IMR-90 (cell line): ENCODE measurements around the gene UNK. TPM values are rescaled to one million over a fixed set of nuclear protein-coding genes. Genes with fewer than 3 reads are reported as not detected.

ENCODE experiments used
- ATAC-seq: fragments of 200-7000 bp; cut with Tn5 transposase; 2 replicates; pipeline ENCODE4 v1.9.1; 2020; ENCODE audit warnings: low read depth, mild to moderate bottlenecking, moderate library complexity
- BruUV-seq: library from RNA; stranded (reverse); fragments of 400-500 nt; replicated peaks from 2 replicates; lab custom pipeline; 2021; lab: Mats Ljungman, UMichigan
- CTCF ChIA-PET: fragments of 300-600 bp; formaldehyde crosslinking; extraction: SDS; loops from one replicate; lab custom pipeline; 2021; ENCODE audit warnings: antibody characterized with exemption; lab: Yijun Ruan, JAX
- POLR2A ChIA-PET: fragments of 300-600 bp; sonication (Branson Sonifier 250); formaldehyde crosslinking; loops from one replicate; lab custom pipeline; 2022; ENCODE audit warnings: antibody characterized with exemption; ENCODE audit not compliant: unreplicated experiment; lab: Charles Lee
- DNase-seq: peaks from one replicate; pipeline ENCODE4 v3.0.0; 2013
- H2AFZ ChIP-seq: replicated peaks from 2 replicates; pipeline ENCODE3; 2013; ENCODE audit warnings: low read length, mild to moderate bottlenecking; ENCODE audit not compliant: poor library complexity
- H2AK5ac ChIP-seq: 2 replicates; pipeline ENCODE4 v1.6.1; 2013; ENCODE audit warnings: low read depth, low read length, inconsistent platforms
- H2AK9ac ChIP-seq: replicated peaks from 2 replicates; pipeline ENCODE3; 2013; ENCODE audit warnings: mild to moderate bottlenecking, low read depth, low read length, moderate library complexity; ENCODE audit not compliant: poor library complexity
- H2BK120ac ChIP-seq: 2 replicates; pipeline ENCODE4 v1.6.1; 2013; ENCODE audit warnings: low read depth, low read length, inconsistent platforms
- H2BK15ac ChIP-seq: 3 replicates; pipeline ENCODE4 v1.6.1; 2013; ENCODE audit warnings: low read depth, low read length, inconsistent platforms
- H2BK20ac ChIP-seq: 2 replicates; pipeline ENCODE4 v1.6.1; 2013; ENCODE audit warnings: low read depth, mild to moderate bottlenecking, inconsistent platforms, low read length, moderate library complexity
- H2BK5ac ChIP-seq: 2 replicates; pipeline ENCODE4 v1.6.1; 2013; ENCODE audit warnings: mild to moderate bottlenecking, low read depth, low read length, inconsistent platforms; ENCODE audit not compliant: poor library complexity, severe bottlenecking
- H3K14ac ChIP-seq: replicated peaks from 2 replicates; pipeline ENCODE4 v1.6.1; 2013; ENCODE audit warnings: low read depth, low read length, inconsistent platforms
- H3K18ac ChIP-seq: 2 replicates; pipeline ENCODE4 v1.6.1; 2013; ENCODE audit warnings: low read depth, low read length, control low read depth
- H3K23ac ChIP-seq: 2 replicates; pipeline ENCODE4 v1.6.1; 2013; ENCODE audit warnings: low read depth, low read length, inconsistent platforms
- H3K27ac ChIP-seq: 2 replicates; pipeline ENCODE4 v1.5.1; 2013; ENCODE audit warnings: mild to moderate bottlenecking, control low read depth, low read length; ENCODE audit not compliant: insufficient read depth
- H3K27me3 ChIP-seq: 2 replicates; pipeline ENCODE4 v1.6.1; 2013; ENCODE audit warnings: low read length; ENCODE audit not compliant: control insufficient read depth, insufficient read depth
- H3K36me3 ChIP-seq: 2 replicates; pipeline ENCODE4 v1.6.1; 2013; ENCODE audit warnings: low read length, mixed read lengths; ENCODE audit not compliant: control insufficient read depth, insufficient read depth
- H3K4ac ChIP-seq: 2 replicates; pipeline ENCODE4 v1.6.1; 2013; ENCODE audit warnings: low read depth, low read length, inconsistent platforms
- H3K4me1 ChIP-seq: 2 replicates; pipeline ENCODE4 v1.6.1; 2013; ENCODE audit warnings: low read length, mixed read lengths; ENCODE audit not compliant: control insufficient read depth, insufficient read depth
- H3K4me2 ChIP-seq: 2 replicates; pipeline ENCODE4 v1.6.1; 2013; ENCODE audit warnings: low read depth, mild to moderate bottlenecking, control low read depth, low read length, moderate library complexity
- H3K4me3 ChIP-seq: 2 replicates; pipeline ENCODE4 v1.5.1; 2013; ENCODE audit warnings: low read depth, mild to moderate bottlenecking, control low read depth, low read length, moderate library complexity; ENCODE audit not compliant: insufficient read depth
- H3K56ac ChIP-seq: 2 replicates; pipeline ENCODE4 v1.6.1; 2013; ENCODE audit warnings: low read length, inconsistent platforms; ENCODE audit not compliant: insufficient read depth; ENCODE audit errors: extremely low read depth
- H3K79me1 ChIP-seq, 2 experiments: 2 replicates each; pipeline ENCODE4 v1.6.1; 2013; ENCODE audit warnings: low read length in 2 of 2, inconsistent platforms in 1 of 2, low read depth in 1 of 2
- H3K9ac ChIP-seq: 2 replicates; pipeline ENCODE4 v1.6.1; 2013; ENCODE audit warnings: low read depth, low read length, control low read depth
- H3K9me1 ChIP-seq: 2 replicates; pipeline ENCODE4 v1.6.1; 2013; ENCODE audit warnings: low read length, inconsistent platforms; ENCODE audit not compliant: insufficient read depth
- H3K9me3 ChIP-seq: 2 replicates; pipeline ENCODE4 v1.6.1; 2013; ENCODE audit warnings: low read length; ENCODE audit not compliant: control insufficient read depth, insufficient read depth
- H4K20me1 ChIP-seq: 2 replicates; pipeline ENCODE4 v1.6.1; 2013; ENCODE audit warnings: low read length, inconsistent platforms; ENCODE audit not compliant: insufficient read depth
- H4K5ac ChIP-seq: 2 replicates; pipeline ENCODE4 v1.6.1; 2013; ENCODE audit warnings: mild to moderate bottlenecking, low read depth, low read length, control low read depth
- H4K8ac ChIP-seq, 2 experiments: 2 replicates each; pipeline ENCODE4 v1.6.1; 2013; ENCODE audit warnings: low read depth in 2 of 2, low read length in 2 of 2, control low read depth in 1 of 2, inconsistent platforms in 1 of 2
- H4K91ac ChIP-seq: 2 replicates; pipeline ENCODE4 v1.6.1; 2013; ENCODE audit warnings: low read depth, low read length, inconsistent platforms; ENCODE audit not compliant: insufficient read depth
- BHLHE40 ChIP-seq: fragments of 150-350 bp; IDR thresholded peaks from 2 replicates; pipeline ENCODE4 v1.6.1; 2016; ENCODE audit warnings: mild to moderate bottlenecking, low read depth, low read length
- RAD21 ChIP-seq: IDR thresholded peaks from 2 replicates; pipeline ENCODE4 v1.6.1; 2012; ENCODE audit warnings: low read length, improper control_type of control experiment
- RCOR1 ChIP-seq: IDR thresholded peaks from 2 replicates; pipeline ENCODE4 v1.6.1; 2012; ENCODE audit warnings: mild to moderate bottlenecking, low read length, improper control_type of control experiment; ENCODE audit not compliant: insufficient replicate concordance
- SMC3 ChIP-seq: fragments of 150-350 bp; IDR thresholded peaks from 2 replicates; pipeline ENCODE4 v1.6.1; 2016; ENCODE audit warnings: low read depth, mild to moderate bottlenecking, antibody characterized with exemption, low read length, moderate library complexity
- WGBS, 2 experiments: methylation state at CpG; one replicate each; pipeline versions ENCODE4 v1.1.5 to v1.1.7; 2013; ENCODE audit warnings: missing lambda C conversion rate in 2 of 2; ENCODE audit not compliant: insufficient read length in 1 of 2; ENCODE audit errors: extremely low coverage in 2 of 2; 5-methylcytosine and 5-hydroxymethylcytosine counted together
- dilution Hi-C: fragments of 300-500 bp; cut with HindIII; formaldehyde crosslinking; loops from one replicate; pipeline ENCODE4 v1.14.3; 2018; ENCODE audit warnings: low sequenced_read_pairs; ENCODE audit not compliant: unreplicated experiment
- in situ Hi-C: fragments of 300-500 bp; cut with MboI; formaldehyde crosslinking; loops from 3 replicates; pipeline ENCODE4 v1.14.3; 2019; ENCODE audit warnings: low sequenced_read_pairs, inconsistent platforms, mixed read lengths
- intact Hi-C: fragments of 100-400 bp; cut with micrococcal nuclease; formaldehyde crosslinking; loops from 2 replicates; pipeline ENCODE4 v1.10.0; 2022
- polyA plus RNA-seq, 3 experiments: library from polyadenylated mRNA; depleted of rRNA; stranded (reverse); fragments of >200 nt; gene quantifications; 2 replicates each; pipeline ENCODE4 v1.2.3, GENCODE V29; 2012; ENCODE audit warnings: low replicate concordance in 1 of 3
- total RNA-seq: library from RNA; depleted of rRNA; stranded (reverse); fragments of >200 nt; gene quantifications from 2 replicates; pipeline ENCODE4 v1.2.3, GENCODE V29; 2012
- TF ChIP-seq, protein P1 (sequence below): fragments of 150-350 bp; IDR thresholded peaks from 2 replicates; pipeline ENCODE4 v1.6.1; 2017; ENCODE audit warnings: mild to moderate bottlenecking, antibody characterized with exemption, low read length, low read depth
- TF ChIP-seq, protein P2 (sequence below): conservative IDR thresholded peaks from 2 replicates; pipeline ENCODE4 v1.5.1; 2012; ENCODE audit warnings: mild to moderate bottlenecking, low read depth, low read length, improper control_type of control experiment

UNK gene
- total and polyA plus RNA-seq, 2 of the 4 experiments (the other 2 are of a cell fraction) = 15.4 to 17.3 TPM

DNA sequence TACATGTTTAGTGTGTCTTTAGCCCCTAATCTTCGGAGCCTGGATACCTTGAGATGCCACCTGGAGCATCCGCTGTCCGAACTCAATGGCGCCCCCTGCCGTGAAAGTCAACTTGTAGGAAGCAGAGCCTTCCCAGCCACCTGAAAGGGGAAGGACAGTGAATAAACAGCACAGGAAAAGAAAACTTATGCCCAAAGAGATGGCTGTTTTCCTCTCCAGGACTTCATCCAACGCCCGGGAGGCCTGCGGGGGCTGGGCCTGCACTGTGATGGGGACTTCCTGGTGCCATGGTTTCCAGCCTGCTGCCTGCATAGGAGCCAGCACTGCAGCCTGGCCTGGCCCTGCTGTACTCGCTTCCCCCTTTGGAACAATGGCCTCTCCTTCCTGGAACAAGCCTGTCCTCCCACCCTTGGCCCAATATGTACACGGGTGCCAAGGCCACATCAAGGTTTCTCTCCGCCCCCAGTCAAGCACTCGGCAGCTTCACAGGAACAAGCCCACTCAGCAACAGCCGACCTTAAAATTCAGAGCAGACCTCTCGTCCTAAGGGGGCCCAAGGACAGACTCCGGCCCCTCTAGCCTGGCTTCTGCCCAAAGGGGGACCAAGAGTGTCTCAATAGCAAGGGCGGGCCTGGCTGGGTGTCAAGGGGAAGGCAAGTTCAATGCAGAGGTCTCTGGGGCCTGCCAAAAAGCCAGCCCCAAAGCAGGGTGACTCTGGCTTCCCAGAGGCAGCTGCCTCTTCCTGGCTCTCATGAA lies 64.1 kb downstream of the UNK start:
- H3K27ac ChIP-seq = no peak overlapping the region
- H3K23ac ChIP-seq = no peak overlapping the region
- H2AK5ac ChIP-seq = no peak overlapping the region; the same call in 1 of the 2 replicates
- H3K18ac ChIP-seq = no peak overlapping the region
- no peak overlapping the region for H3K4me3 ChIP-seq
- BruUV-seq = no TSS peak
- peak; percentile 32 for DNase-seq
- H3K36me3 ChIP-seq = peaks cover 52% of the 10 kb centered on the region
- H3K4me2 ChIP-seq = no peak overlapping the region
- no peak overlapping the region for H2BK5ac ChIP-seq
- no peak overlapping the region for H4K8ac ChIP-seq
- no peak overlapping the region for H2BK120ac ChIP-seq
- H3K4ac ChIP-seq = no peak overlapping the region
- in situ Hi-C loops (no loop called here), dilution Hi-C loops (no loop called here), intact Hi-C loops (no loop called here)
- no peak overlapping the region for H3K9ac ChIP-seq
- POLR2A ChIA-PET = no interaction called here
- no peak overlapping the region for H2BK20ac ChIP-seq
- no peak overlapping the region for H3K14ac ChIP-seq
- H3K27me3 ChIP-seq = no peaks in the 10 kb centered on the region
- peaks cover 6 to 18% of the 10 kb centered on the region in 2 experiments; a peak in 3 of 4 replicates for H3K79me1 ChIP-seq
- peaks cover 10% of the 10 kb centered on the region for H3K4me1 ChIP-seq
- H4K20me1 ChIP-seq = peaks cover 7% of the 10 kb centered on the region
- no peak overlapping the region for H3K56ac ChIP-seq
- CTCF ChIA-PET = no interaction called here
- TF ChIP-seq, protein P1, sequence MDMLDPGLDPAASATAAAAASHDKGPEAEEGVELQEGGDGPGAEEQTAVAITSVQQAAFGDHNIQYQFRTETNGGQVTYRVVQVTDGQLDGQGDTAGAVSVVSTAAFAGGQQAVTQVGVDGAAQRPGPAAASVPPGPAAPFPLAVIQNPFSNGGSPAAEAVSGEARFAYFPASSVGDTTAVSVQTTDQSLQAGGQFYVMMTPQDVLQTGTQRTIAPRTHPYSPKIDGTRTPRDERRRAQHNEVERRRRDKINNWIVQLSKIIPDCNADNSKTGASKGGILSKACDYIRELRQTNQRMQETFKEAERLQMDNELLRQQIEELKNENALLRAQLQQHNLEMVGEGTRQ = no peak
- no peak for TF ChIP-seq RCOR1
- TF ChIP-seq BHLHE40 = no peak
- peak; percentile 37 for TF ChIP-seq SMC3
- TF ChIP-seq RAD21 = peak; percentile 32; the same call in 1 of the 2 replicates
- TF ChIP-seq, protein P2, sequence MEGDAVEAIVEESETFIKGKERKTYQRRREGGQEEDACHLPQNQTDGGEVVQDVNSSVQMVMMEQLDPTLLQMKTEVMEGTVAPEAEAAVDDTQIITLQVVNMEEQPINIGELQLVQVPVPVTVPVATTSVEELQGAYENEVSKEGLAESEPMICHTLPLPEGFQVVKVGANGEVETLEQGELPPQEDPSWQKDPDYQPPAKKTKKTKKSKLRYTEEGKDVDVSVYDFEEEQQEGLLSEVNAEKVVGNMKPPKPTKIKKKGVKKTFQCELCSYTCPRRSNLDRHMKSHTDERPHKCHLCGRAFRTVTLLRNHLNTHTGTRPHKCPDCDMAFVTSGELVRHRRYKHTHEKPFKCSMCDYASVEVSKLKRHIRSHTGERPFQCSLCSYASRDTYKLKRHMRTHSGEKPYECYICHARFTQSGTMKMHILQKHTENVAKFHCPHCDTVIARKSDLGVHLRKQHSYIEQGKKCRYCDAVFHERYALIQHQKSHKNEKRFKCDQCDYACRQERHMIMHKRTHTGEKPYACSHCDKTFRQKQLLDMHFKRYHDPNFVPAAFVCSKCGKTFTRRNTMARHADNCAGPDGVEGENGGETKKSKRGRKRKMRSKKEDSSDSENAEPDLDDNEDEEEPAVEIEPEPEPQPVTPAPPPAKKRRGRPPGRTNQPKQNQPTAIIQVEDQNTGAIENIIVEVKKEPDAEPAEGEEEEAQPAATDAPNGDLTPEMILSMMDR = peak; percentile 59
- H4K5ac ChIP-seq = no peak overlapping the region
- 80% methylated on average over 2 of the region's 16 CpGs; no CpG with 5 or more reads in 1 of the 2 experiments for WGBS, 2 experiments
- H2AFZ ChIP-seq = no peak overlapping the region
- H2BK15ac ChIP-seq = no peak overlapping the region
- H3K9me3 ChIP-seq = no peaks in the 10 kb centered on the region
- 0 out of 2 replicates have a peak, but pooled peaks cover 4% of the 10 kb centered on the region for H3K9me1 ChIP-seq
- no peak overlapping the region for H2AK9ac ChIP-seq
- no peak overlapping the region for H4K91ac ChIP-seq
- ATAC-seq = no peak
